Stimulated activated CD4-positive, alpha-beta T cell treated with anti-CD3 and anti-CD28 coated beads, Interleukin-1b, Interleukin-23, amount 100 ng/mL, for 24 hours (primary cell): Measurements from ENCODE around the gene PRKG1.
"Not testable (repeated sequence)": the region's sequence is repeated elsewhere in the genome, so short reads cannot be mapped to it uniquely, and the experiment has no call there.

Source experiments
- DNase-seq, 4 experiments: peaks; one replicate each; pipeline ENCODE4 v3.0.0-alpha.2; 2020; ENCODE audit warnings: low read depth in 4 of 4, low spot score in 1 of 4

PRKG1 gene

DNA sequence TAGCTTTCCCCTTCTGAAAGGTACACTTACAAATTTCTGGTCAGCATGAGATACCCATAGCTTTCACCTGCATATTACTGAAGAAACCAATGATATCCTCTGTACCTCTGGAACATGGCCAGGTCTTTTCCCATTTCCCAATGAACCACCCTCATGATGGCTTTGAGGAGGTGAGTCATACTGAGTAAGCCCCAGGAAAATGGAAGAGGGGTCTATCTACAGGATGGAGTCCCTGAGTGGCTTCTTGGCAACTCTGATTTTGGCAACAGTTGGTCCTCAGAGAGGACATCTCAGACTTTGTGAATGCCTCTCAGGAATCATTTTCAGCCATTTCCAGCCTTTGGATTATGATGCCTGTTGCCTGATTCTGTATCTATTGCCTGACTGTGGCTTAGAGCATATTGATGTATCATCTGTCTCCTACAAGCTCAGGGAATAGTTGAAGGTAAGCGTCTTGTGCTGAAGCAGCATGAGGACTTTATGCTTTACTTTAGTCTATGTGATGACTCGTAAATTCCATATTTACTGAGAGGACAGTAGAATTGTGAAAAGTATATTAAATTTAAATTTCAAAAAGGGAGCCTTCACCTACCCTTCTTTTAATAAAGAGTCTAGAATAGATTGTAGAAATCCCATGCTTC, 1155.1 kb downstream of the PRKG1 start:
- no peak for DNase-seq

DNA sequence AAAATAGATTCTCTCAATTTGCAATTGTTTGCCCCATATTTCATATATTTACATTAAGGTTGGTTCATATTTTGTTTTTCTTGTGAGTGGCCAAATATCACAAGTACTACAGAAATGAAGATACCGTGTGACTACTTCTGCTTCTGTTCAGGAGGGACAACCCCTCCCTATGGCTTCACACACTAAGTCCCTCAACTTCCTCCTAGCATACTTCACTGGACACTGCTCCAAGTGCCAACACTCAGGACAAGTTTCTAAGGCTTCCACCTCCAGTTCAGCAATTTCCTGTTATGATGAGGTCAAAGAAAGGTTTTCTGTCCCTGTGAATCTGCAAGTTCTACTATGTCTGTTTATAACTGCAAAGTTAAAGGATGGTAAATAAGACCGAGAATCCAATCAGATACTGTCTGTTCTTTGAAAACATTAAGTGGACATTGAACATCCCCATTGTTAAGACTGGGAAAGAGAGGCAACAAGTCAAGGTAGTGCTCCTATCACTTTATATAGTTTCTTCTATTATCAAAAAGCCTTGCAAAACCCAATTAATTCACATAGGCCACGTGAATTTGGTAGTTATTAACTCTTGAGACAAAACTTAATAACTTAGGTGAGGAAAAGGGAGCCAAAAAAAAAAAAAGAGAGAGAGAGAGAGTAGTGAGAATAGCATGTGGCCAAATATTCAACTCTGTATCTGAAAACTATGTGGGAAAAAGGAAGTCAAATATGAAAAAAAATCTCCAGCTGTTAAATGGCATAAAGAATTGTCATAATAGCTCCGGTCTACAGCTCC, 1158.5 kb downstream of the PRKG1 start:
- DNase-seq: no peak

- not testable (repeated sequence) for DNase-seq
Measured at GRCh38 chr10:52233351-52233991, 1159.2 kb downstream of the PRKG1 start.

GRCh38 chr10:52239771-52240170, 1165.5 kb downstream of the PRKG1 start:
- no peak for DNase-seq

DNA sequence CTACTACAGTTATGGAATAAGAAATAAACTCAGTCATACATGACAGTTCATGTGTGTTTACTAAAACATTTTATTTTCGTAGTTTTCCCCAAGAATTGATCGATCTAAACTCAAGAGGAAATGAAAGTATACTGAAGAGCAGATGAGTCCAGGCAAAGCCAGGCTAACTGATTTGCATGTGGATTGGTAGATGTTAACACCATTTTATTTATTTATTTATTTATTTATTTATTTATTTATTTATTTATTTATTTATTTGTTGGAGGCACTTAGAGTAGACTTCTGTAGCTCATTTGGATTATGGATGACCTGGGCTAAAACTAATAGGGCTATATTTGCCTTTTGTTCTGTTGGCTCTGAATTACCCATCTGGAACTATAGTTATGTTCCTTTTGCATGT, 1171.3 kb downstream of the PRKG1 start:
- no peak for DNase-seq

- DNase-seq: not testable (repeated sequence)
Measured at GRCh38 chr10:52247929-52248328, 1173.6 kb downstream of the PRKG1 start.

DNA sequence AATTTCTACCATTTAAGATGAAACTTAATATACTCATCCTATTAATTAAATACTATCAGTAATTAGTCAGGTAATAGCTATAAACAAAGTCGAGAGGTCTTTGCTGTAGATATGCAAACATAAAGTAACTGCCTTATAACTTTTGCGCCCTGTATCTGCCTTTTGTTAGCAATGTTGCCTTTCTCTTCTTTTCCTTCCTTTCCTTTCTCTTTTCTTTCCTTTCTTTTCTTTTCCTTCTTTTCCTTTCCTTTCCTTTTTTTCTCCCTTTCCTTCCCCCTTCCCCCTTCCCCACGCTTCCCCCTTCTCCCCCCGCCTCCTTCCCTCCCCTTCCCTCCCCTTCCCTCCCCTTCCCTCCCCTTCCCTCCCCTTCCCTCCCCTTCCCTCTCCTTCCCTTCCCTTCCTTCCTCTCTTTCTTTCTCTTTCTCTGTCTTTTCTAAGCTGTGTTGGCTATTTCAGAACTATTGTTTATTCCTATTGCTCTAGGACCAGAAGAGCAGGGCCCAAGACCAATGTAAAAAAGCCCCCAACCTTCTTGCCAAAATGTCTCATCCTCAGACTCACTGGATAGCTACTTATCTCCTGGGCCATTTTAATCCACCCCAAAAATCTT, 1174.5 kb downstream of the PRKG1 start:
- DNase-seq: no peak

DNA sequence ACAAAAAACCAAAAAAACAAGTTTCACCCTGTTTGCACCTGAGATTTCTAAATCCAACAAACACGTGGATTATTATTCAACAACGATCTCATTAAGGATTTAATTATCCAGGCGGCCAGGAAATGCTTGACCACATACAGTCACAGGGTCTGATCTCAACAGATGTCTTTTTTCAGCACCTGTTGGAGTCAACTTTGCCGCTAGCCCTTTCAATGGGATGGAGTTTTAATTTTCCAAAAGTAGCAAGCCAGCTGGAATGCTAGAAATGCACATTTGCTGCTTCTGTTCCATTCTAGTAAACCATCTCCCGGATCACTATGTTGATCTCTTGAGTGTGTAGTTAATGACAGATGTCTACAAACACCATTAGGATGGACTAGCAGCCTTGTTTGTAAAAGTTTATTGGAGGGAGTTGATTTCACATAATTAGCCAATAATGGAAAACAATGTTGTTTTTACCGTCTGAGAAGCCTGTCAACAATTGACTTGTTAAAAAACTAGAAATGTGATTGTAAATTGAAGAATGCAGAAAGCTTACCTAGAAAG, 1175.6 kb downstream of the PRKG1 start:
- DNase-seq: no peak

- DNase-seq: no peak
Measured at GRCh38 chr10:52250510-52250909, 1176.2 kb downstream of the PRKG1 start.

DNA sequence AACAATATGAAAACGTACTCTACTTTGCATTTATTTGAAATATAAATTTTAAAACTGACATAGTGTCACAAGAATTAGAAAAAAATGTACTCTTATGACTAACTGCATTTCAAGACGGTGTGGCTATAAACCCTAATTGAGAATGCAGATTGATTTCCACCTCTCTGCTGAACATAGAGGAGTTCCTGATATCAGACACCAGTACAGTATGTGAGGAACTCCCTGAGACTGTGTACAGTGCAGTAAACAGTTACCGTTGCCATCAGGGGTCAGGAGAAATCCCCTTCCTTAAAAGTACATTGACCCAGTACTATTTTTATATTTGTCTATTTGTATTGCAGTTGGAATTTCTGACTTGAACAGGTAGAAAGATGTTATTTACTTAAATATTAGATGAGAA, 1178.0 kb downstream of the PRKG1 start:
- no peak for DNase-seq

GRCh38 chr10:52256832-52257691, 1182.8 kb downstream of the PRKG1 start:
- DNase-seq: no peak

DNA sequence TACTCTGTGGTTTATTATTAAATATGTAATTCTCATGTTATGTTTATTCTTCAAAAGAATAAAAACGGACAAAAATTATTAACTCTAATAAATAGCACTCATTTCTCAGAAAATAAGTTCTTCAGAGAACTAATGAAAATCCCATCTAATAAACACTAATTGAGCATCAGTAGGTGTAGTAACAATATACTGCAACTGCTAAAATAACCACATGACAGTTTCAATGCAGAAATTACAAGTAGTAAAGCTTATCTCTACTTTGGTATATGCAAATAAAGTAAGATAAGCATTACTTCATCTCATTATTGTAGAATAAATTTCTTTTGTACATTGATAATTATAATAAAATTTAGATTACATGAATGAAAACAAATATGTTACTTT, 1183.4 kb downstream of the PRKG1 start:
- DNase-seq: no peak

DNA sequence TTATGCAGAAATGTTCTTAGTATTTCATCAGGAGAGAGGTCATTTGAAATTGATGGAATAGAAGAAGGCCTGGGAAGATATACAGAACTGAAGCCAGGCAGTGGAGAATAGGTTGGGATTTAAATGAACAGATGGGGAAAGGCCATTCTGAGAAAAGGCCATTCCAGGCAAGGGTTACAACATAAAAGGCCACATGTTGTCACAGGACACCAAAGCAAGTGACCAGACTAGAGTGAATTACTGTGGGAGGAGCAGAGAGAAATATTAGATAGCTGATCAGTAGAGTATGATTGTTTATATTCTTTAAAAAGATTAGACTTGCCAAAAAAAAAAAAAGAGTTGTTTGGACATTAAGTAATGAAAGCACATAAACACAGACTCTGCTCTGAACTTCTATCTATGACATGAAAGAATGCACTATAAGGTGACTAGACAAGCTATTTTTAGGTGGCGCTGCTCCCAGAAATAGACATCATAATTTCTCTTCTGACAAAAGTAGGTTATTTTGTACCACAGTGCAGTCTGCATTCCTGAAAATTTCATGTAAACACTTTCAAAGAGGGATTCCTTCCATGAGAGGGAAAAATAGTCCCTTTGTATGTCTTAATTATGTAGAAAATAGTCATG, 1184.6 kb downstream of the PRKG1 start:
- DNase-seq: no peak

- DNase-seq: no peak
Measured at GRCh38 chr10:52259426-52259812, 1185.1 kb downstream of the PRKG1 start.

DNA sequence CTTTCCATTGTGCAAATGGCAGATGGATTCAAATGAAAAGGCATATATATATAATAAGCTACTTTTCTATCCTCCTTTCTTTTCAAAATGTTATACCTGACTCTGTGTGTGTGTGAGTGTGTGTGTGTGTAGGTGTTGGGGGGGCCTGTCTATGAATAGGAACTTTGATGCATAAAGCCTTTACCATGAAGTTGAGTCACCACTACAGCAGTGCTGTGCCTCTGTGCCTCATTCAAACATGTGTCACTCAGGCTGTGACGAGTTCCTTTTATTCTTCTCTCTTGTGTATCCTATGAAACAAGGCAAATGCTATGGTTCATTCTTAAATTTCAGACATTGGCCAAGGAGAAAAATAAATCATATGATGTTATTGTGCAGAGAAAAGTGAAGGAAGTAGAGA, 1187.1 kb downstream of the PRKG1 start:
- no peak for DNase-seq

DNA sequence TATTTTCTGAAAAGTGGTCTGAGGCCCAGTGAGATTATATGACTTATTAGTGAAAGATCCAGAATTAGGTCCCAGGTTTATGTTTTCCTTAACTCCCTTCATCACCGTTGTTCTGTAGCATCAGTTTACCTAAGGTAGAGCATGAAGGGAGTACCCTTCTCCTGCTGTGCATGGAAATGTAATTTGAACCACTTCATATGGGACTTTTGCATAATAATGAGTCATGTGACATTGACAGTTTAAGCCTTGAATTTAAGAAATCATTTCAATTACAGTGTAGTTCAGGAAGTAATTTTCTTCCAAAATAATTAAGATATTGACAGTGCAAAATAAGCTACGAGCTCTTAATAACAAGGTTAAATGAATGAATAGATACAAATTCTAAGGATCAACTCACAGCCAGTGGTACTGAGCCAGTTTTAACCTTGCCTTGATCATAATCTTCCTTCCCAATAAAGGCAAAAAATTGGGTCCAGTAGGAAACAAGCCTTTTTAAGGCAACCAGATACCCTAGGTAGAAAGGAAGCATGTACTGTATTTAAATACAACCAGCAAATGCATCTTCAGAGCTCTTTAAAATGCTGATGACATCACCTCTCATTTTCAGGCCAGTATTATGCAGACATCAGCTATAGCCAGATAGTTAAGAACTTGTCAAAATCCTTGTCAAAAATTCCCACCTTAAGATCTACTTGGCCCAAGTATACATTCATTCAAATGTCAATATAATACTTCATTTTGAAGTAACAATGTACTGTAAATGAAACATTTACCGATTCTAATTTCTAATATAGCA, 1191.0 kb downstream of the PRKG1 start:
- DNase-seq: no peak

DNA sequence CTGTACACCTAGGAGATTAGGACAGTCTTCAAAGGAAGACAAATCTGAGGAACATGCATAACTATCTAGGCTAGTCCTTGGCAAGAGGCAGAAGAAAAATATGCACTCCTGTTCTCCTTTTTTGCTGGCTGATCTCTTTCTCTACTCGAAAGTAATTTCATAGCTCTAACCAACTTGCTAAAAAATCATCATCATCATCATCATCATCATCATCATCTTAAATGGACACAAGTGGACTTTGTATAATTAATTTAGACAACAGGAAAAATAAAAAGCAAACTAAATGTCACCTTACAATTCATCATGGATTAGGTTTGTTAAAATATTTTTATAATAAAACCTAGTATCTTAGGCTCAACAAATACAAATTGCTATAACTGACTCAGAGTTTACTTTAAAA, 1192.6 kb downstream of the PRKG1 start:
- no peak for DNase-seq

DNA sequence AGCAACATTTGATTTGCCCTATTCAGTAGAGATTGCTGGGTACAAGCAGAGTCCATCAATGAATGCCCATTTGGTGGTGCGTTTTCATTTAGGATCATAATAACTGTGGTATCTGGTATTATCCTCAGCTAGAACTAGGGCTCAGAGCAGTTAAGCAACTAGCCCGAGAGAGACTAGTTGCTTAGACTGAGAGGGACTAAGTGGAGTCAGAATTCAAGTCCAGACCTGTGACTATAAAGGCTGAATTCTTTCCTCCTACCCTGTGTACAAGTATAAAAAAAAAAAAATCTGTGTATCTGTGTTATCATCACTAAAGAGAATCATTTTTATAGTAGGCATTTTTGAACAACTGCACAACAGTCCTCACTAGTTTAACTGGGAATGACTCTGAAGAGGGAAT, 1194.5 kb downstream of the PRKG1 start:
- DNase-seq: no peak

- no peak for DNase-seq
Measured at GRCh38 chr10:52269233-52269632, 1194.9 kb downstream of the PRKG1 start.
